ENCODE measurements around the gene TARM1.

The TARM1 gene

DNA sequence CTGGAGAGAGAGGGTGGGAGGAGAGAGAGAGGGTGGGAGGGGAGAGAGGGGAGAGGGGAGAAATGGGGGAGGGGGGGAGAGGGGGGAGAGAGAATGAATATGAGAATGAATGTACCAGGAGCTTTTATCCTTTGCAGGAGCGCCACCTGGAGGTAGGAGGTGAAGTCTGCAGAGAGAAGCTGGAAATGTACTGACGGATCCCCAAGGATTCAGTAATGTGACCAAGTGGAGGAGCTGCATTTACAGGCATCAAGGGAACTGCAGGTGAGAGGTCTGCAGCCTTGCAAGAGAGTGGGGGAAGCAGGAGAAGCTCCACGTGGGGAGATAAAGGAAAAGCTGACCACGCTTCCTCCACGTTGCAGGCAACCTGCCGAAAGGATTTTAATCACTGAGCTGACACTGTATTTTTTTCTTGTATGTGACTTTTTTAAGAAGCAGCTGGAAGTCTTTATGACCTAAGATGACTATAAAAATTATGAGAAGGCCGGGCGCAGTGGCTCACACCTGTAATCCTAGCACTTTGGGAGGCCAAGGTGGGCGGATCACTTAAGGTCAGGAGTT, 51.2 kb downstream of the TARM1 start:
- DNase-seq: no peak

DNA sequence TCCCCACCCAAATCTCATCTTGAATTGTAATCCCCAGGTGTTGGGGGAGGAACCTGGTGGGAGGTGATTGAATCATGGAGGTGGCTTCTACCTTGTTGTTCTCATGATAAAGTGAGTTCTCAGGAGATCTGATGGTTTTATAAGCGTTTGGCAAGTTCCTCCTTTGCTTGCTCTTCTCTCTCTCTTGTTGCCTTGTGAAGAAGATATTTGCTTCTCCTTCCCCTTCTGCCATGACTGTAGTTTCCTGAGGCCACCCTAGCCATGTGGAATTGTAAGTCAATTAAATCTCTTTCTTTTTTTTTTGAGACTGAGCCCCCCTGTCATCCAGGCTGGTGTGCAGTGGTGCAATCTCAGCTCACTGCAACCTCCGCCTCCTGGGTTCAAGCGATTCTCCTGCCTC, 51.9 kb downstream of the TARM1 start:
- no peak for DNase-seq

DNA sequence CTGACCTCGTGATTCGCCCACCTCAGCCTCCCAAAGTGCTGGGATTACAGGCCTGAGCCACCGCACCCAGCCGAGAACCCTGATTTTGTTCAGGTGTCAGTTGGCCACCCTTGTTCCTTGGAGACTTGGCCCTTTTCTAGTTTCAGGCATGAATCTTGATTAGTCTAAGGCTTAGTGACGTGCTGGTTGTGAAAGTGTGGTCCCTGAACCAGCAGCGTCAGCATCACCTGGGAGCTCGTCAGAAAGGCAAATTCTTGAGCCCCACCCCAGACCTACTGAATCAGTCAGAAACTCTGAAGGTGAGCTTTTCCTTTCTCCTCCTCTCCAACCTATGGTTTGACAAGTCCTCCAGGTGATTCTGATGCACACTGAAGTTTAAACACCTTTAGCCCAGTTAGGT, 54.5 kb downstream of the TARM1 start:
- no peak for DNase-seq

DNA sequence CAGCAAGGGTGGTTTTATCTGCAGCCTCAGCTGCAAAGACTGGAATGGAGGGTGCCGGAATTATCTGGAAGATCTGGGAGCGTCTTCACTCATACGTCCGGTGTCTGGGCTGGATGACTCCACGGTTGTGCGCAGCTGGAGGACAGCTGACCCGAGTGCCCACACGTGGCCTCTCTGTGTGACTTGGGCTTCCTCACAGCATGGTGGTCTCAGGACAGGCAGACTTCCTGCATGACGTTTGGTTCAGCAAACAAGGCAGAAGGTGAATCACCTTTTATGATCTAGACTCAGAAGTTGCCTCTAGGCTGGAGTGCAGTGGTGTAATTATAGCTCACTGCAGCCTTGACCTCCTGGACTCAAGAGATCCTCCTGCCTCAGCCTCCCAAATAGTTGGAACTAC, 56.5 kb downstream of the TARM1 start:
- DNase-seq: no peak

DNA sequence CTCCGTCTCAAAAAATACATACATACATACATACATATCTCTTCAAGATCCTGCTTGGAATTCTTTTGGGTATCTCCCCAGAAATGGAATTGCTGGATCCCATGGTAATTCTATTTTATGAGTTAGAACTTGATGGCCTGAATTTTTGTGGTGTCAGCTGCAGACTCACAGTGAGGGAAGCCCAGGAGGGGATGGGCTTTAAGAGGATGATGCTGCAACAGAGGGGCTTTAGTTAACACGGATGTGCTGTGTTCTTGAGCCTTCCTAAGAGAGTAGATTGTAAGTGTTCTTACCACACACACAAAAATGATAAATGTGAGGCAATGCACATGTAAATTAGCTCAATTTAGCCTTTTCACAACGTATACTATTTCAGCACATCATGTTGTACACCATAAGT, 58.0 kb downstream of the TARM1 start:
- DNase-seq: no peak

DNA sequence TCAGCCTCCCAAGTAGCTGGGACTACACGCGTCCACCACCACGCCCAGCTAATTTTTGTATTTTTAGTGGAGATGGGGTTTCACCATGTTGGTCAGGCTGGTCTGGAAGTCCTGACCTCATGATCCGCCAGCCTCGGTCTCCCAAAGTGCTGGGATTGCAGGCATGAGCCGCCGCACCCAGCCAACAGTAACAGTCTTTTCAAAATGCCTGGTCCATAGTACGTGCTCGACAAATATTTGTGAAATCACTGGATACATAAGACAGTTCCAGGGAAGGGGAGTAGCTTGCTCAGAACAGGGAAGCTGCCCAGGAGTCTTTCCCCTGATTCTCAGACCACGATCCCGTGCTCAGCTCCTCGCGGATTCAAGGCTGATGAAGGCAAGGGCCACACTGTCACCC, 59.2 kb downstream of the TARM1 start:
- no peak for DNase-seq

DNA sequence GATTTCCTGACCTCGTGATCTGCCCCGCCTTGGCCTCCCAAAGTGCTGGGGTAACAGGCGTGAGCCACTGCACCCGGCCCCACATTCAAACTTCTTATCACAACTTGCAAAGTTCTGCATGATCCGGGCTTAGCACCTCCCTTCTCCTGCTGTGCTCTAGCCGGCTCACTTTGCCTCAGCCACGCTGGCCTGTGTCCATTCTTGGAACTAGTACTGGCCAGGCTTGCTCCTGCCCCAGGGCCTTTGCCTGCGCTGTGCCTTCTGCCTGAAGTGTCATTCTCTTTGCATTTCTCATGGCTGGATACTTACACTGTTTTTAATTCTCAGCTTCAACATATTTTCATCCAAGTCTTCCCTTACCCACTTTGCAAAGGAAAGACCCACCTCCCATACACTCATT, 59.8 kb downstream of the TARM1 start:
- DNase-seq: no peak

Measured in NCI-H1105 (cell line).